ENCODE results near the gene LYRM9.
"Not testable (repeated sequence)": the region's sequence is repeated elsewhere in the genome, so short reads cannot be mapped to it uniquely, and the experiment has no call there.

The LYRM9 gene

DNA sequence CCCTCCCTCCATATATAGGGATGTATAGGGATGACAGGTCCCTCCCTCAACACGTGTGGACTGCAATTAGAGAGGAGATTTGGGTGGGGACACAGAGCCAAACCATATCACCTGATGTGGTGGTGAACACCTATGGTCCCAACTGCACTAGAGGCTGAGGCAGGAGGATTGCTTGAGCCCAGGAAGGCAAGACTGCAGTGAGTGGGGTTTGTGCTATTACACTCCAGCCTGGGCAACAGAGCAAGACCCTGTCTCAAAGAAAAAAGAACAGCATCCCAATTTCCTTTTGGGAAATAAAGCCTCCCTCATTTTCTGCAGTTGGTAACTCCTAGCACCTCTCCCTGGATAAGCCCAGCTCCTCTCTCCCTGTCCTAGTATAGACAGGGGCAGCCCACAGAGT lies 23.8 kb upstream of the LYRM9 start:
- TF ChIP-seq CTCF (conservative IDR thresholded peaks at IDR 0.05): no peak
- no peak overlapping the region for H3K27ac ChIP-seq

- no peak for TF ChIP-seq CTCF (conservative IDR thresholded peaks at IDR 0.05)
Observed at GRCh38 chr17:27915709-27916108, 22.5 kb upstream of the LYRM9 start.

DNA sequence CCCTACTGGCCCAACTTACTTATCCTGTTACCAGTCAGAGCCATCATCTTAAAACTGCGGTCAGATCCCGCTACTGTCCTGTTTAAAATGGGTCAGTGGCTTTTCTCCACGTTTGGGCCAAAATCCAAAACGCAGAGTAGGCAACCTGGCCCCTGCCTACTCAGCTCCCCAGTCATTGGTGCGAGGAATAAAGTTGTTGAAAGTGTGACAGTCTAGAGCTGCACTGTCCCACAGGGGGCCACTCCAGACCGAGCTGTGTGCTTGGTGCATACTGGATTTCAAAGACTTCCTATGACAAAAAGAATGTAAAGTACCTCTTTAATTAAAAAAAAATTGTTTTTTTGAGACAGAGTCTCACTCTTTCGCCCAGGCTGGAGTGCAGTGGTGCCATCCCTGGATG lies 21.2 kb upstream of the LYRM9 start:
- no peak for TF ChIP-seq CTCF (conservative IDR thresholded peaks at IDR 0.05)
- no peak overlapping the region for H3K27ac ChIP-seq

More at GRCh38 chr17:27915709-27916108, 22.5 kb upstream of the LYRM9 start:
- no peak overlapping the region for H3K27ac ChIP-seq

DNA sequence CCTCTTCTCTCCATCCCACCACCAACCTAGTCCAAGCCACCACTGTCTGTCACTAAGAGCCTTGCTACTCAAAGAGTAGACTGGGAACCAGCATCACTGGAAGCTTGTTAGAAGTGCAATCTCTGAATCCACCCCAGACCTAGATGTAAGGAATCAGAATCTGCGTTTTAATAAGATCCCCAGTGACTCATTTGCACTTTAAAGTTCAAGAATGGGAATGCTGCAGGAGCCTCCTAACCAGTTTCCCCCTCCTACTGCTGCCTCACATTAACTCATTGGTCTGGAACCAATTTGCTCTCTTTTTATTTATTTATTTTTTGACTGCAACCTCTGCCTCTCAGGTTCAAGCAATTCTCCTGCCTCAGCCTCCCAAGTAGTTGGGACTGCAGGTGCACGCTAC lies 19.8 kb upstream of the LYRM9 start:
- H3K27ac ChIP-seq: no peak overlapping the region
- no peak for TF ChIP-seq CTCF (conservative IDR thresholded peaks at IDR 0.05)

DNA sequence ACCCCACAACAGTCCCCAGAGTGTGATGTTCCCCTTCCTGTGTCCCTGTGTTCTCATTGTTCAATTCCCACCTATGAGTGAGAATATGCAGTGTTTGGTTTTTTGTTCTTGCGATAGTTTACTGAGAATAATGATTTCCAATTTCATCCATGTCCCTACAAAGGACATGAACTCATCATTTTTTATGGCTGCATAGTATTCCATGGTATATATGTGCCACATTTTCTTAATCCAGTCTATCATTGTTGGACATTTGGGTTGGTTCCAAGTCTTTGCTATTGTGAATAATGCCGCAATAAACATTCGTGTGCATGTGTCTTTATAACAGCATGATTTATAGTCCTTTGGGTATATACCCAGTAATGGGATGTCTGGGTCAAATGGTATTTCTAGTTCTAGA lies 19.1 kb upstream of the LYRM9 start:
- H3K27ac ChIP-seq: not testable (repeated sequence)

DNA sequence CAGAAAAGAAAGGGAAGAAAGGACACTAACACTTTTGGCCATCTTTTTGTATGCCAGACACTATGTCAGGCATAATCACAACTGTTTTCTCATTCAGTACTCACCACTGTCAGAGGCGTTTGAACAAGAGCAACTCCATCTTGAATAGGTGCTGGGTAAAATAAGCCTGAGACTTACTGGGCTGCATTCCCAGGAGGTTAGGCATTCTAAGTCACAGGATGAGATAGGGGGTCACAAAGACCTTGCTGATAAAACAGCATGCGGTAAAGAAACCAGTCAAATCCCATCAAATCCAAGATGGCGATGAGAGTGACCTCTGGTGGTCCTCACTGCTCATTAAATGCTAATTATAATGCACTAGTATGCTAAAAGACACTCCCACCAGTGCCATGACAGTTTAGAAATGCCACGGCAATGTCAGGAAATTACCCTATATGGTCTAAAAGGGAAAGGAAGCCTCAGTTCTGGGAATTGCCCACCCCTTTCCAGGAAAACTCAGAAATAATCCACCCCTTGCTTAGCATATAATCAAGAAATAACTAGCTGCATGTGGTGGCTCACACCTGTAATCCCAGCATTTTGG lies 14.9 kb upstream of the LYRM9 start:
- H3K27ac ChIP-seq: no peak overlapping the region
- TF ChIP-seq CTCF (conservative IDR thresholded peaks at IDR 0.05): no peak

GRCh38 chr17:27906623-27907022 lies 13.5 kb upstream of the LYRM9 start:
- no peak for TF ChIP-seq CTCF (conservative IDR thresholded peaks at IDR 0.05)
- H3K27ac ChIP-seq: no peak overlapping the region

- TF ChIP-seq CTCF (conservative IDR thresholded peaks at IDR 0.05): no peak
- H3K27ac ChIP-seq: no peak overlapping the region
Observed at GRCh38 chr17:27906226-27906580, 13.0 kb upstream of the LYRM9 start.

Data from VCaP (cell line).